Measurements from ENCODE around the gene MTHFSD.

MTHFSD gene

GRCh38 chr16:86481607-86482006, 73.4 kb downstream of the MTHFSD start:
- no peak for DNase-seq (ENCODE audit: low spot score)

GRCh38 chr16:86480444-86480843, 74.6 kb downstream of the MTHFSD start:
- no peak for DNase-seq (ENCODE audit: low spot score)
